Mesenchymal stem cell (in vitro differentiated cells and primary cell): Measurements from ENCODE around the gene PSME3IP1.
A peak's percentile ranks its signal among the peaks of the same experiment; 100 is the strongest.

ENCODE experiments used
- DNase-seq: peaks from one replicate; pipeline ENCODE4 v3.0.0-alpha.2; 2013
- H2AFZ ChIP-seq: one replicate; pipeline ENCODE4 v1.6.1; 2013; ENCODE audit warnings: low read depth, mild to moderate bottlenecking, control low read depth, inconsistent platforms, low read length, moderate library complexity
- H2AK5ac ChIP-seq: 2 replicates; pipeline ENCODE4 v1.6.1; 2013; ENCODE audit warnings: low read length, moderate library complexity, mild to moderate bottlenecking, inconsistent platforms; ENCODE audit not compliant: severe bottlenecking
- H2BK120ac ChIP-seq: one replicate; pipeline ENCODE4 v1.6.1; 2013; ENCODE audit warnings: low read depth, mild to moderate bottlenecking, inconsistent platforms, low read length, moderate library complexity
- H2BK12ac ChIP-seq, 2 experiments: one replicate each; pipeline ENCODE4 v1.6.1; 2013; ENCODE audit warnings: inconsistent platforms in 2 of 2, low read length in 2 of 2, mild to moderate bottlenecking in 2 of 2, moderate library complexity in 2 of 2, control low read depth in 1 of 2
- H2BK15ac ChIP-seq: one replicate; pipeline ENCODE4 v1.6.1; 2013; ENCODE audit warnings: mild to moderate bottlenecking, low read depth, inconsistent platforms; ENCODE audit not compliant: poor library complexity, severe bottlenecking
- H2BK5ac ChIP-seq: 2 replicates; pipeline ENCODE4 v1.6.1; 2013; ENCODE audit warnings: low read depth, mild to moderate bottlenecking, low read length, control low read depth, inconsistent platforms; ENCODE audit not compliant: poor library complexity, severe bottlenecking
- H3K14ac ChIP-seq, 2 experiments: one replicate each; pipeline ENCODE4 v1.6.1; 2013; ENCODE audit warnings: inconsistent platforms in 2 of 2, low read length in 2 of 2, control low read depth in 1 of 2, mild to moderate bottlenecking in 1 of 2, moderate library complexity in 1 of 2
- H3K18ac ChIP-seq, 2 experiments: one replicate each; pipeline ENCODE4 v1.6.1; 2013; ENCODE audit warnings: inconsistent platforms in 2 of 2, low read length in 2 of 2, control low read depth in 1 of 2, low read depth in 1 of 2, mild to moderate bottlenecking in 1 of 2
- H3K23ac ChIP-seq, 2 experiments: one replicate each; pipeline ENCODE4 v1.6.1; 2013; ENCODE audit warnings: inconsistent platforms in 2 of 2, low read length in 2 of 2, mild to moderate bottlenecking in 2 of 2, moderate library complexity in 2 of 2, control low read depth in 1 of 2
- H3K27ac ChIP-seq: 2 replicates; pipeline ENCODE4 v1.5.1; 2013; ENCODE audit warnings: mild to moderate bottlenecking, moderate library complexity, low read length, control low read depth, inconsistent platforms; ENCODE audit not compliant: poor library complexity, severe bottlenecking
- H3K27me3 ChIP-seq, 2 experiments: 2 replicates each; pipeline versions ENCODE4 v1.6.1 to v1.7.0; 2013; ENCODE audit warnings: low read length in 2 of 2, mild to moderate bottlenecking in 2 of 2, moderate library complexity in 2 of 2, control low read depth in 1 of 2, inconsistent platforms in 1 of 2; ENCODE audit not compliant: control insufficient read depth in 1 of 2, insufficient read depth in 1 of 2
- H3K36me3 ChIP-seq, 2 experiments: 2 replicates each; pipeline versions ENCODE4 v1.6.1 to v1.7.0; 2013; ENCODE audit warnings: low read length in 2 of 2, control low read depth in 1 of 2, inconsistent platforms in 1 of 2, low read depth in 1 of 2, mild to moderate bottlenecking in 1 of 2; ENCODE audit not compliant: insufficient read depth in 2 of 2, control insufficient read depth in 1 of 2
- H3K4ac ChIP-seq, 2 experiments: one replicate each; pipeline ENCODE4 v1.6.1; 2013; ENCODE audit warnings: inconsistent platforms in 2 of 2, low read length in 2 of 2, mild to moderate bottlenecking in 2 of 2, moderate library complexity in 2 of 2, control low read depth in 1 of 2, low read depth in 1 of 2
- H3K4me1 ChIP-seq: 2 replicates; pipeline ENCODE4 v1.6.1; 2013; ENCODE audit warnings: low read depth, low read length, control low read depth; ENCODE audit not compliant: control insufficient read depth, insufficient read depth
- H3K4me2 ChIP-seq: 2 replicates; pipeline ENCODE4 v1.6.1; 2013; ENCODE audit warnings: low read length, mild to moderate bottlenecking, inconsistent platforms; ENCODE audit not compliant: poor library complexity, severe bottlenecking
- H3K4me3 ChIP-seq, 2 experiments: 2 replicates each; pipeline versions ENCODE4 v1.5.1 to v1.7.0; 2013; ENCODE audit warnings: low read length in 2 of 2, mild to moderate bottlenecking in 2 of 2, control low read depth in 1 of 2, low read depth in 1 of 2; ENCODE audit not compliant: insufficient read depth in 1 of 2
- H3K79me1 ChIP-seq: replicated peaks from 2 replicates; pipeline ENCODE4 v1.6.1; 2013; ENCODE audit warnings: mild to moderate bottlenecking, control low read depth, low read length, inconsistent platforms; ENCODE audit not compliant: poor library complexity, severe bottlenecking
- H3K9ac ChIP-seq: 2 replicates; pipeline ENCODE4 v1.7.0; 2013; ENCODE audit warnings: mild to moderate bottlenecking, low read length, moderate library complexity
- H3K9me3 ChIP-seq: 2 replicates; pipeline ENCODE4 v1.7.0; 2013; ENCODE audit warnings: mild to moderate bottlenecking, low read length; ENCODE audit not compliant: control insufficient read depth
- H4K8ac ChIP-seq: one replicate; pipeline ENCODE4 v1.6.1; 2013; ENCODE audit warnings: inconsistent platforms, mild to moderate bottlenecking, low read length, moderate library complexity
- H4K91ac ChIP-seq: one replicate; pipeline ENCODE4 v1.6.1; 2013; ENCODE audit warnings: mild to moderate bottlenecking, low read length, inconsistent platforms
- WGBS: methylation state at CpG from one replicate; pipeline ENCODE4 v1.1.7; 2013; ENCODE audit warnings: mixed read lengths; 5-methylcytosine and 5-hydroxymethylcytosine counted together

PSME3IP1 gene

GRCh38 chr16:57145046-57146021 is 40.5 kb downstream of the PSME3IP1 start:
- H3K4ac ChIP-seq, result no peak overlapping the region
- no peak overlapping the region for H3K14ac ChIP-seq
- H2AK5ac ChIP-seq, result no peak overlapping the region
- DNase-seq, result no peak
- H3K9ac ChIP-seq, result no peak overlapping the region
- H3K4me1 ChIP-seq, result peaks cover 16% of the 10 kb centered on the region
- no peak overlapping the region for H3K23ac ChIP-seq
- H3K4me3 ChIP-seq, result no peak overlapping the region
- H3K36me3 ChIP-seq, result peaks cover 0 to 36% of the 10 kb centered on the region in 2 experiments
- H3K4me2 ChIP-seq, result no peak overlapping the region
- H2BK5ac ChIP-seq, result no peak overlapping the region
- H2BK12ac ChIP-seq, result no peak overlapping the region
- H3K79me1 ChIP-seq, result no peaks in the 10 kb centered on the region
- no peak overlapping the region for H4K8ac ChIP-seq
- H3K9me3 ChIP-seq, result no peaks in the 10 kb centered on the region
- H2BK120ac ChIP-seq, result no peak overlapping the region
- no peak overlapping the region for H4K91ac ChIP-seq
- H3K27ac ChIP-seq, result no peak overlapping the region
- H3K27me3 ChIP-seq, result no peaks in the 10 kb centered on the region
- H3K18ac ChIP-seq, result no peak overlapping the region
- WGBS, result 91% methylated on average over 13 of the region's 14 CpGs
- no peak overlapping the region for H2AFZ ChIP-seq
- no peak overlapping the region for H2BK15ac ChIP-seq

GRCh38 chr16:57144027-57144426 is 41.8 kb downstream of the PSME3IP1 start:
- H3K14ac ChIP-seq, result peak overlapping the region in 1 of 2 experiments; percentile 66
- H4K91ac ChIP-seq, result no peak overlapping the region
- no peak overlapping the region for H2AFZ ChIP-seq
- 97% methylated on average over 2 of the region's 2 CpGs for WGBS
- no peak overlapping the region for H2BK5ac ChIP-seq
- no peak overlapping the region for H3K23ac ChIP-seq
- H3K4me3 ChIP-seq, result peak overlapping the region in 1 of 2 experiments; percentile 24
- no peak overlapping the region for H4K8ac ChIP-seq
- peaks cover 17% of the 10 kb centered on the region for H3K4me1 ChIP-seq
- H3K4me2 ChIP-seq, result no peak overlapping the region
- H3K9ac ChIP-seq, result no peak overlapping the region
- peaks cover 0 to 30% of the 10 kb centered on the region in 2 experiments for H3K36me3 ChIP-seq
- DNase-seq, result no peak
- H3K27ac ChIP-seq, result no peak overlapping the region
- no peaks in the 10 kb centered on the region for H3K27me3 ChIP-seq
- no peak overlapping the region for H2BK12ac ChIP-seq
- no peak overlapping the region for H3K4ac ChIP-seq
- H2BK120ac ChIP-seq, result no peak overlapping the region
- H3K18ac ChIP-seq, result no peak overlapping the region
- no peak overlapping the region for H2BK15ac ChIP-seq
- H2AK5ac ChIP-seq, result no peak overlapping the region
- H3K79me1 ChIP-seq, result no peaks in the 10 kb centered on the region
- no peaks in the 10 kb centered on the region for H3K9me3 ChIP-seq

GRCh38 chr16:57143149-57143921 is 42.5 kb downstream of the PSME3IP1 start:
- no peaks in the 10 kb centered on the region for H3K27me3 ChIP-seq
- no peaks in the 10 kb centered on the region for H3K79me1 ChIP-seq
- no peak overlapping the region for H3K4ac ChIP-seq
- no peak overlapping the region for H2BK15ac ChIP-seq
- H2BK12ac ChIP-seq, result no peak overlapping the region
- no peaks in the 10 kb centered on the region for H3K9me3 ChIP-seq
- no peak overlapping the region for H3K4me2 ChIP-seq
- no peak overlapping the region for H3K9ac ChIP-seq
- no peak overlapping the region for H4K91ac ChIP-seq
- no peak overlapping the region for H3K23ac ChIP-seq
- H2AK5ac ChIP-seq, result no peak overlapping the region
- H3K27ac ChIP-seq, result no peak overlapping the region
- 89% methylated on average over 13 of the region's 14 CpGs for WGBS
- no peak overlapping the region for H3K14ac ChIP-seq
- no peak overlapping the region for H2BK120ac ChIP-seq
- H4K8ac ChIP-seq, result no peak overlapping the region
- H3K4me1 ChIP-seq, result peaks cover 17% of the 10 kb centered on the region
- H2AFZ ChIP-seq, result no peak overlapping the region
- no peak for DNase-seq
- no peak overlapping the region for H2BK5ac ChIP-seq
- H3K4me3 ChIP-seq, result no peak overlapping the region
- H3K36me3 ChIP-seq, result peaks cover 0 to 25% of the 10 kb centered on the region in 2 experiments
- no peak overlapping the region for H3K18ac ChIP-seq
